Stimulated activated CD8-positive, alpha-beta memory T cell treated with anti-CD3 and anti-CD28 coated beads, Interleukin-2, amount 100 ng/mL, for 1 hour (primary cell): Measurements from ENCODE around the gene ITGA1.
"Not testable (repeated sequence)": the region's sequence is repeated elsewhere in the genome, so short reads cannot be mapped to it uniquely, and the experiment has no call there.

Experiments used
- DNase-seq, 2 donors: peaks; one replicate each; pipeline ENCODE4 v3.0.0-alpha.2; 2020; ENCODE audit warnings: low read depth in 2 of 2

The ITGA1 gene

DNA sequence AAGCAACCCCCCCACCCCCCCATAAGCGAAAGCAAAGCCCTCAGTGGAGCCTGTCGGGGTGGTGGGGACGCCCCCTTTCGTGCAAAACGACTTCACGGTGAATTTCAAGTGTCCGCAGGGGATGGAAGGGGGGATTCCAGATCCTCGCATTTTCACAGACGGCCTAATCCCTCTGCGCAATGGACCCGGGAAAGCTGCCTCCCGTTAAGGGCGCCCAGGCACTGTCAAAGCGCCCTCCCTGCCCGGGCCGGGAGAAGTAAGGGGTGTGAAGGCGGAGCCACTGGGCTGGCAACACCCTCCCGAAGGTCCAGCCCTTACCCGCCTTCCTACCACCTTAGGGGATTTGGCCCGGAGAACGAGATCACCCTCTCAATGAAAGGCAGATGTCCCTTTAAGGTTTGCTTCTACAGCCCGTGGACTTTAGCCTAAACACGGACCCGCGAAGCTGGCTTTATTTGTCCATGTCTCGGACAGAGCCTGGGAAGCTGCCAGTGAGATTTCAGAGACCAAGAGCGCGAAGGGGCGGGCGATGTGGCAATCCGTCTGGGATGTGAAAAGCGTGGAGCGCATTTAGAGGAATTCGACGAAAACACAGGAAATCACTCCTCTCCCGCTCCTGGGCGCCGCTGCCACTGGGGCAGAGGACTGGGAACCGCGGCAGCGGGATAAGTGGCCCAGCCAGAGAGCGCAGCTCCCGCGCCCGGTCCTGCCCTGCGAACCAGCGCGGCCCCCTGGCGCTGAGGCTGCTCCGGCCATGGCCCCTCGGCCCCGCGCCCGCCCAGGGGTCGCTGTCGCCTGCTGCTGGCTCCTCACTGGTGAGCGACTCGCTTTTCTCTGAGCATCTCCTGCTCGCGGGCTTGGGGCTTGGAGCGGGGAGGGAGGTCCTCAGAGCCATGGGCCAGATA lies at the start of gene ITGA1, which contains the start of gene PELO:
TSS of gene ITGA1 (plus strand) at position 317 of the 905 bp plus-strand sequence. CDS start at position 755, 438 bp downstream.
TSS of gene PELO (plus strand) at position 317 of the 905 bp plus-strand sequence. CDS start 12,479 bp downstream, outside the sequence.
- peak in 1 of 2 donors; percentile 27 for DNase-seq

- no peak for DNase-seq
Measured at GRCh38 chr5:52738095-52738506, 49.6 kb upstream of the ITGA1 start.

- no peak for DNase-seq
Measured at GRCh38 chr5:52740007-52740406, 47.7 kb upstream of the ITGA1 start.

DNA sequence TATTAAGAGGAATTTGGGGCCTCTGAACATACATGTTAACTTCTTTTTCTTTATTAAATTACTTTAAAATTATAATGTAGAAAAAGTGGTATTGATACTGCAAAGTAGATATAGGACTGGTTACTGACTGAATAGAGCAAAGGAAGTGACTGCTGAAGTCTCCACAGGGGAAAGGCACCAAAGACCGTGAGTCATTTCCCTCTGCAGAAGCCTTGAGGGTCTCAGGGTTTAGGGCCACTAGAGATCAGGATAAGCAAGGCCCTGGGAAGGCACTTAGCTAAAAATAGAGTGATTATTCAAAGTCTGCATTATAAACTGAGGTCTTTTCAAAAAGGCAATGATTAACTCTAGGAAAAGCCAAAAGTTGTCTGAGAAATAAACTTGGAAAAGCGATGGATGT lies 44.7 kb upstream of the ITGA1 start:
- no peak for DNase-seq

DNA sequence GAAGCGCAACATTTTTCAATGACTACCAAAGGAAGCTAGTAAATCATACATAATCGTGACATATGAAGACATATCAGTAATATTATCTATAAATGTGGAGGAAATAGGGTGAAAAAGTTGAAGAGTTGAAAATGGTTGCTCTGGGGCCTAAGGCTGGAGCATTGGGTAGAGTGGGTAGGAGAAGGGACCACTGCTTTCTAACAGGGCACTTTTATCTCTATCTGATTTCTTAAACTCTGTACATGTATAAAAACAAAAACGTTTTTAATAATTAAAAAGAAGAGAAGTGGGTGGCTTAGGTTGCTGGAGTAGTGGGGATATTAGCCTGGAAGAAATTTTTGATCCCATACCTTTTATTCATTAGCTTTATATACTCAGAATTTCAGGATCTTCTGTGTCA lies 44.2 kb upstream of the ITGA1 start:
- DNase-seq = no peak

- DNase-seq = no peak
Measured at GRCh38 chr5:52743970-52744369, 43.7 kb upstream of the ITGA1 start.

- DNase-seq = not testable (repeated sequence)
Measured at GRCh38 chr5:52744867-52745458, 42.8 kb upstream of the ITGA1 start.

GRCh38 chr5:52746539-52746938 lies 41.2 kb upstream of the ITGA1 start:
- no peak for DNase-seq

GRCh38 chr5:52748590-52748989 lies 39.1 kb upstream of the ITGA1 start:
- no peak for DNase-seq

GRCh38 chr5:52749666-52750065 lies 38.0 kb upstream of the ITGA1 start:
- no peak for DNase-seq

DNA sequence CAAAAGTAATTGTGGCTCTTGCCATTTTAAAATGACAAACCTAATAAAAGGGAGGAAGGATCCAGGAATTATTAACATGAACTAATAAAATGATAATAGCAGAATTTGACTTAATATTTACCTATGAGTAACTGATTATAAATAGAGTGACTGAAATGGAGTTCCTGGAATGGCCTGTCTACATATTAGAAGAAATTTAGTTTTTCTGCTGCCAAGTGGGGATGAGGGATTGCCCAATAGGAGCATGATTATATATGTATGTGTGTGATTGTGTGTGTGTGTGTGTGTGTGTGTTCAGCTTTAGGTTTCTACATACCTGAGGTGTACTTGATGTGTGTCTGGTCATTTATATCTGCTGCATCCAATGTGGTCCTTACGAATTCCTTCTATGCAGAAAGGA lies 36.6 kb upstream of the ITGA1 start:
- DNase-seq = no peak

DNA sequence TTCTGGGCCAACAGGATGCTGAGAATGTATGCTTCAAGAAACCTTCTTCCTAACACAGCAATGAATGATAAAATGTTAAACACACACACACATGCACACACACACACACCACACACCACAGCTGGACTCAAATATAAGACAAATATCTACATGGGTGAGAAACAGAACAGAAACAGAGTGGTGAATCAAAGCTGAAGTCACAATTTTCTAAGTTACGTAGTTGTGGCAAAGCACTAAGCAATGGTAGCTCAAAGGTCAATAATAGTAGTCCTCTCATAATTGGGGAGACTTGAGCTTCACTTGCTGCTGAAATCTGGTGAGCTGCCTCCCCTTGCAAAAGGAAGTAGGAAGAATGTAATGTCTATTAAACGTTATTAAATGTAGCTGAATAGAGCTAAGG lies 33.7 kb upstream of the ITGA1 start:
- DNase-seq = no peak

- DNase-seq = no peak
Measured at GRCh38 chr5:52757527-52757926, 30.2 kb upstream of the ITGA1 start.

DNA sequence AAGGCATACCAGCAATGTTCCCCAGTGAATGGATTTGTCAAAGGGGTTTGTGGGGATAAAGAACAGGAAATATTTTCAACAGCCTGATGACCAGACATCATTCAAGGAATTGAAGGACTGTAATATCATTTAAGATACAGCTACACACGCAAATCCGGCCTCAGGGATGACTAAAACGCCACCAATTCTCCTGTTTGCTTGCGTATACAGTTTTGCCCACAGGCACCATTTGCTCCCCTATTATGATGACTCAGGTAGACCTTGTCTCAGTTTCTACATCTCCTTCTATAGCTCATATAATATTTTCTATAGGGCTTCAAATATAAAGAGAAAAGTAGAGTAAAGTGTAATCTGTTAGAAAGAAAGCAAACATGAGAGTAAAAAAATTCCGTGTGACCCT lies 29.7 kb upstream of the ITGA1 start:
- no peak for DNase-seq

DNA sequence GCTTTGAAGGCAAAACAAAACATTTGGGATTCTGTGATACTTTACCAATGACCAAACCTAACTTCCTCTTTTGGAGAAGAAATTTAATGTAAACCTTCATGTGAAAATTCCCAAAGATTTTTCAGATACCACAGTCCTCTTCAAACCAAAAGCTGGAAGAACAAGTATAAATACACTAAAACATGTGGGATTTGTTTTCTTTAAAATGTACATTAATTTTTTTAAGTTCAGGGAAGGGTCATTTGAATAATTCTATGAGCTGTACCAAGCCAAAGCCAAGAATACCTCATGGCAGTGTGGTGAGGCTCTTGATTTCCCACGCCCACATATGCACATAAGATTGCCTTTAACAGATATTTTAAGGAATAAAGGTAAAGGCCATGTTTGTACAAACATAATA lies 28.4 kb upstream of the ITGA1 start:
- DNase-seq = no peak

- no peak for DNase-seq
Measured at GRCh38 chr5:52760695-52761366, 26.9 kb upstream of the ITGA1 start.

DNA sequence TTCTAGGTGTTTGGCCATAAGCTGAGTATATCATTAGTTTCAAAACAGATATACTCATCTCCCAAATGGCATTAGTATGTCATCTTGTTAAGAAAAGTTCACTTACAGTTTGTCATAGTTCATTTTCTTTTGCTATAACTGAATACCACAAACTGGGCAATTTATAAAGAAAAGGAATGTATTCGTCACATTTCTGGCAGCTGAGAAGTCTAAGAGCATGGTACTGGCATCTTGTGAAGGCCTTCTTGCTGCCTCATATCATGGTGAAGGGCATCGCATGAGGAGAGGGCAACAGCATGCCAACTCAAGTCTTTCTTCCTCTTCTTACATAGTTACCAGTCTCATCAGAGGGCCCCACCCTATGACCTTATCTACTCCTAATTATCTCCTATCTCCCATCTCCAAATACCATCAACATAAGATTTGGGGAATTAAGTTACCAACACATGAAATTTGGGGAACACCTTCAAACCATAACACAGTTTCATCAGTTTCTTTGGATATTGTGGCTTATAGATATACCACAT lies 20.4 kb upstream of the ITGA1 start:
- no peak for DNase-seq

DNA sequence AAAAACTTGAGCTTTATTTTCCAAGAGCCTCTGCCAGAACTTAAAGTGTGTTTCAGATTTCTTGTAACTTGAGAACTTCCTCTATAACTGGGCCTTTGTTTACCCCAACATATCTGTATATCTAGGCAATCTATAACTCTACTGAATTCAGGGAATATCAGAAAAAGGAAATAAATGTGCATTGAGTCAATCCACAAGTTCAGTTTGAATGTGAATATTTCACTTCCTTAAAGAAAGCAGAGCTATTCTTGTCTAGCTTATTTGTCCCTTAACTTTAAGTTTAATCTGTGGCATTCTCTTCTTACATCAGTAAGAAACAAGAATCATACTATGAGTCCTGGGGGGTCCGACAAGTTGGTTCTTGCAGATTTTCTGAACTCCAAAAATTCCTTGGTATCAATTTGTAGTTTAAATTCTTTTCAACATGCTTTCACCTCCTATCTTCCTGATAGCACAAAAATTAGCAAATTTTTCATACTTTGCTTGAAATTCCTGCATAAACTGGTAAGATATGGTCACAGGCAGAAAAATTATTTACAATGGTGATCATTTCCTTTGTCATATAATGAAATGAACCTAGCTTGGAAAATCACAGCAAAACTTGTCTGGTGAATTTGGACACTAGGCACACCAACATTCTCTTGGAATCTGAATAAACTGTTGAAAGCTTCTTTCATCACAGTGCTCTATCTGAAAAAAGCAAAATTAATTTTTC lies 19.8 kb upstream of the ITGA1 start:
- no peak for DNase-seq

GRCh38 chr5:52769061-52769460 lies 18.7 kb upstream of the ITGA1 start:
- DNase-seq = no peak

GRCh38 chr5:52770287-52770939 lies 17.3 kb upstream of the ITGA1 start:
- no peak for DNase-seq
